ENCODE results near the gene MYO6.

DNA sequence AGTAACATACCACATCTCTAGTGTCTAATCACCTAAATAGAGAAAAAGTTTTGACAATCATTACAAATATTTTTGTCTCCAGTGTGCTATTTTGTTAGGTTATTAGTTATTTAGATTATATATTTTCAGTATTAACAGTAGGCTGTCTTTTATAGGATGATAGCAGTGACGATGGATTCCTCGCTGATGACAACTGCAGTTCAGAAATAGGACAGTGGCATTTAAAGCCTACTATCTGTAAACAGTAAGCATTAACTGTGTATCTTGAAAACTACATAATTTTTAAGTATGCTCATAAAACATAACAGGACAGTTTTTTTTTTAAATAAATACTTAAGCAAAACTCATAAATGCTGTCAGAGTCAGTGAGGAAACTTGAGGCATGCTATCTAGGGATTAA lies 37.9 kb upstream of the MYO6 start:
- TF ChIP-seq, protein P1, sequence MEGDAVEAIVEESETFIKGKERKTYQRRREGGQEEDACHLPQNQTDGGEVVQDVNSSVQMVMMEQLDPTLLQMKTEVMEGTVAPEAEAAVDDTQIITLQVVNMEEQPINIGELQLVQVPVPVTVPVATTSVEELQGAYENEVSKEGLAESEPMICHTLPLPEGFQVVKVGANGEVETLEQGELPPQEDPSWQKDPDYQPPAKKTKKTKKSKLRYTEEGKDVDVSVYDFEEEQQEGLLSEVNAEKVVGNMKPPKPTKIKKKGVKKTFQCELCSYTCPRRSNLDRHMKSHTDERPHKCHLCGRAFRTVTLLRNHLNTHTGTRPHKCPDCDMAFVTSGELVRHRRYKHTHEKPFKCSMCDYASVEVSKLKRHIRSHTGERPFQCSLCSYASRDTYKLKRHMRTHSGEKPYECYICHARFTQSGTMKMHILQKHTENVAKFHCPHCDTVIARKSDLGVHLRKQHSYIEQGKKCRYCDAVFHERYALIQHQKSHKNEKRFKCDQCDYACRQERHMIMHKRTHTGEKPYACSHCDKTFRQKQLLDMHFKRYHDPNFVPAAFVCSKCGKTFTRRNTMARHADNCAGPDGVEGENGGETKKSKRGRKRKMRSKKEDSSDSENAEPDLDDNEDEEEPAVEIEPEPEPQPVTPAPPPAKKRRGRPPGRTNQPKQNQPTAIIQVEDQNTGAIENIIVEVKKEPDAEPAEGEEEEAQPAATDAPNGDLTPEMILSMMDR (IDR thresholded peaks at IDR 0.05), result no peak
- no peak for TF ChIP-seq POLR2A (IDR thresholded peaks at IDR 0.05)
